ENCODE data around the gene PLA2G4E.

The PLA2G4E gene

GRCh38 chr15:41966920-41967465 lies 53.8 kb downstream of the PLA2G4E start:
- TF ChIP-seq CSDC2 (CRISPR knock-in tag; IDR thresholded peaks at IDR 0.05): no peak
- TF ChIP-seq BACH2 (CRISPR knock-in tag; IDR thresholded peaks at IDR 0.05; ENCODE audit: borderline replicate concordance): no peak
- TF ChIP-seq, protein P1, sequence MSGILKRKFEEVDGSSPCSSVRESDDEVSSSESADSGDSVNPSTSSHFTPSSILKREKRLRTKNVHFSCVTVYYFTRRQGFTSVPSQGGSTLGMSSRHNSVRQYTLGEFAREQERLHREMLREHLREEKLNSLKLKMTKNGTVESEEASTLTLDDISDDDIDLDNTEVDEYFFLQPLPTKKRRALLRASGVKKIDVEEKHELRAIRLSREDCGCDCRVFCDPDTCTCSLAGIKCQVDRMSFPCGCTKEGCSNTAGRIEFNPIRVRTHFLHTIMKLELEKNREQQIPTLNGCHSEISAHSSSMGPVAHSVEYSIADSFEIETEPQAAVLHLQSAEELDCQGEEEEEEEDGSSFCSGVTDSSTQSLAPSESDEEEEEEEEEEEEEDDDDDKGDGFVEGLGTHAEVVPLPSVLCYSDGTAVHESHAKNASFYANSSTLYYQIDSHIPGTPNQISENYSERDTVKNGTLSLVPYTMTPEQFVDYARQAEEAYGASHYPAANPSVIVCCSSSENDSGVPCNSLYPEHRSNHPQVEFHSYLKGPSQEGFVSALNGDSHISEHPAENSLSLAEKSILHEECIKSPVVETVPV (CRISPR knock-in tag; IDR thresholded peaks at IDR 0.05): no peak
- TF ChIP-seq PPARA (CRISPR knock-in tag; IDR thresholded peaks at IDR 0.05; ENCODE audit: borderline replicate concordance): no peak
- TF ChIP-seq ZNF70 (CRISPR knock-in tag; IDR thresholded peaks at IDR 0.05): no peak
- no peak for TF ChIP-seq ZFP3 (CRISPR knock-in tag; IDR thresholded peaks at IDR 0.05)
- no peak for TF ChIP-seq ISL1 (CRISPR knock-in tag; IDR thresholded peaks at IDR 0.05)
- no peak for TF ChIP-seq TOX (CRISPR knock-in tag; IDR thresholded peaks at IDR 0.05; ENCODE audit: borderline replicate concordance)
- TF ChIP-seq GLIS3 (CRISPR knock-in tag; IDR thresholded peaks at IDR 0.05): no peak
- no peak for TF ChIP-seq OSR1 (CRISPR knock-in tag; IDR thresholded peaks at IDR 0.05)
- no peak for TF ChIP-seq ZFP30 (CRISPR knock-in tag; IDR thresholded peaks at IDR 0.05)
- no peak for TF ChIP-seq CREB5 (CRISPR knock-in tag; IDR thresholded peaks at IDR 0.05; ENCODE audit: low read depth)
- TF ChIP-seq, protein P2, sequence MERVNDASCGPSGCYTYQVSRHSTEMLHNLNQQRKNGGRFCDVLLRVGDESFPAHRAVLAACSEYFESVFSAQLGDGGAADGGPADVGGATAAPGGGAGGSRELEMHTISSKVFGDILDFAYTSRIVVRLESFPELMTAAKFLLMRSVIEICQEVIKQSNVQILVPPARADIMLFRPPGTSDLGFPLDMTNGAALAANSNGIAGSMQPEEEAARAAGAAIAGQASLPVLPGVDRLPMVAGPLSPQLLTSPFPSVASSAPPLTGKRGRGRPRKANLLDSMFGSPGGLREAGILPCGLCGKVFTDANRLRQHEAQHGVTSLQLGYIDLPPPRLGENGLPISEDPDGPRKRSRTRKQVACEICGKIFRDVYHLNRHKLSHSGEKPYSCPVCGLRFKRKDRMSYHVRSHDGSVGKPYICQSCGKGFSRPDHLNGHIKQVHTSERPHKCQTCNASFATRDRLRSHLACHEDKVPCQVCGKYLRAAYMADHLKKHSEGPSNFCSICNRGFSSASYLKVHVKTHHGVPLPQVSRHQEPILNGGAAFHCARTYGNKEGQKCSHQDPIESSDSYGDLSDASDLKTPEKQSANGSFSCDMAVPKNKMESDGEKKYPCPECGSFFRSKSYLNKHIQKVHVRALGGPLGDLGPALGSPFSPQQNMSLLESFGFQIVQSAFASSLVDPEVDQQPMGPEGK (CRISPR knock-in tag; IDR thresholded peaks at IDR 0.05; ENCODE audit: borderline replicate concordance): no peak
- no peak for TF ChIP-seq TSHZ2 (CRISPR knock-in tag; IDR thresholded peaks at IDR 0.05)
- TF ChIP-seq TCF4 (CRISPR knock-in tag; IDR thresholded peaks at IDR 0.05; ENCODE audit: borderline replicate concordance): no peak
- TF ChIP-seq POU6F1 (CRISPR knock-in tag; IDR thresholded peaks at IDR 0.05; ENCODE audit: borderline replicate concordance, low read depth): no peak
- TF ChIP-seq ZNF8 (CRISPR knock-in tag; IDR thresholded peaks at IDR 0.05): no peak
- no peak for TF ChIP-seq ZC3H10 (CRISPR knock-in tag; IDR thresholded peaks at IDR 0.05)
- TF ChIP-seq RARB (CRISPR knock-in tag; IDR thresholded peaks at IDR 0.05): no peak

GRCh38 chr15:41966414-41966812 lies 54.4 kb downstream of the PLA2G4E start:
- ATAC-seq: no peak
- no peak for TF ChIP-seq ISL1 (CRISPR knock-in tag; IDR thresholded peaks at IDR 0.05)
- no peak for TF ChIP-seq BACH2 (CRISPR knock-in tag; IDR thresholded peaks at IDR 0.05; ENCODE audit: borderline replicate concordance)
- TF ChIP-seq TSHZ2 (CRISPR knock-in tag; IDR thresholded peaks at IDR 0.05): no peak
- TF ChIP-seq, protein P1 (CRISPR knock-in tag; IDR thresholded peaks at IDR 0.05): no peak
- TF ChIP-seq TOX (CRISPR knock-in tag; IDR thresholded peaks at IDR 0.05; ENCODE audit: borderline replicate concordance): no peak
- TF ChIP-seq OSR1 (CRISPR knock-in tag; IDR thresholded peaks at IDR 0.05): no peak
- TF ChIP-seq, protein P2 (CRISPR knock-in tag; IDR thresholded peaks at IDR 0.05; ENCODE audit: borderline replicate concordance): no peak
- TF ChIP-seq ZNF70 (CRISPR knock-in tag; IDR thresholded peaks at IDR 0.05): no peak
- no peak for TF ChIP-seq ZC3H10 (CRISPR knock-in tag; IDR thresholded peaks at IDR 0.05)
- TF ChIP-seq ARNTL (CRISPR knock-in tag; IDR thresholded peaks at IDR 0.05; ENCODE audit: borderline replicate concordance, low read depth): no peak
- TF ChIP-seq SNAI2 (CRISPR knock-in tag; IDR thresholded peaks at IDR 0.05): no peak
- no peak for TF ChIP-seq CSDC2 (CRISPR knock-in tag; IDR thresholded peaks at IDR 0.05)
- no peak for TF ChIP-seq ESRRG (CRISPR knock-in tag; IDR thresholded peaks at IDR 0.05)
- no peak for TF ChIP-seq ZNF565 (CRISPR knock-in tag; conservative IDR thresholded peaks at IDR 0.05; ENCODE audit: low read depth)
- TF ChIP-seq ZFP30 (CRISPR knock-in tag; IDR thresholded peaks at IDR 0.05): no peak

More at GRCh38 chr15:41966920-41967465, 53.8 kb downstream of the PLA2G4E start:
- no peak for ATAC-seq
